Activated T-helper 1 cell treated with anti-CD3 and anti-CD28 coated beads, Interleukin-2, amount 50 U/mL, for 16 hours (primary cell): ENCODE results near the gene LIN28B.
"Not testable (repeated sequence)": the region's sequence is repeated elsewhere in the genome, so short reads cannot be mapped to it uniquely, and the experiment has no call there.

ENCODE experiments used
- DNase-seq, 2 donors: peaks; one replicate each; pipeline ENCODE4 v3.0.0-alpha.2; 2020; ENCODE audit warnings: low read depth in 1 of 2, low spot score in 1 of 2

Gene LIN28B

GRCh38 chr6:104955927-104956730 lies 778 bp upstream of the LIN28B start:
- no peak for DNase-seq

- DNase-seq, result no peak
These were observed 632 bp downstream of the LIN28B start for GRCh38 chr6:104957301-104958177.

- DNase-seq, result no peak
These were observed 1.5 kb downstream of the LIN28B start for GRCh38 chr6:104958178-104959025.

GRCh38 chr6:104959026-104959858 lies 2.3 kb downstream of the LIN28B start:
- DNase-seq, result no peak

GRCh38 chr6:104969108-104969507 lies 12.2 kb downstream of the LIN28B start:
- no peak for DNase-seq

GRCh38 chr6:104969785-104970581 lies 13.1 kb downstream of the LIN28B start:
- DNase-seq, result no peak

GRCh38 chr6:104973404-104973803 lies 16.5 kb downstream of the LIN28B start:
- DNase-seq, result no peak

- no peak for DNase-seq
These were observed 26.4 kb downstream of the LIN28B start for GRCh38 chr6:104983296-104983695.

- no peak for DNase-seq
These were observed 26.9 kb downstream of the LIN28B start for GRCh38 chr6:104983776-104984175.

GRCh38 chr6:104984831-104985230 lies 27.9 kb downstream of the LIN28B start:
- DNase-seq, result no peak

GRCh38 chr6:104985875-104986274 lies 29.0 kb downstream of the LIN28B start:
- DNase-seq, result not testable (repeated sequence)

GRCh38 chr6:104986625-104987024 lies 29.7 kb downstream of the LIN28B start:
- DNase-seq, result no peak

- DNase-seq, result no peak
These were observed 30.3 kb downstream of the LIN28B start for GRCh38 chr6:104987218-104987617.

- no peak for DNase-seq
These were observed 33.2 kb downstream of the LIN28B start for GRCh38 chr6:104990085-104990484.

- DNase-seq, result not testable (repeated sequence)
These were observed 34.2 kb downstream of the LIN28B start for GRCh38 chr6:104991062-104991461.

GRCh38 chr6:104993576-104993975 lies 36.7 kb downstream of the LIN28B start:
- DNase-seq, result not testable (repeated sequence)

- DNase-seq, result no peak
These were observed 39.2 kb downstream of the LIN28B start for GRCh38 chr6:104995989-104996617.

- DNase-seq, result no peak
These were observed 44.2 kb downstream of the LIN28B start for GRCh38 chr6:105001063-105001462.

- DNase-seq, result no peak
These were observed 45.0 kb downstream of the LIN28B start for GRCh38 chr6:105001906-105002305.
